Measurements from ENCODE around the gene RETREG1. TPM values are rescaled to one million over a fixed set of nuclear protein-coding genes. Genes with fewer than 3 reads are reported as not detected.

The RETREG1 gene
- total and polyA plus RNA-seq, 9 donors = 1.0 to 20.0 (median 4.0) TPM

GRCh38 chr5:16567365-16567764, 49.4 kb downstream of the RETREG1 start:
- Histone ChIP-seq H3K27me3 (no peaks in the 10 kb centered on the region), H3K4me1 (ENCODE audit: insufficient read depth) (no peaks in the 10 kb centered on the region), H3K9me3 (no peaks in the 10 kb centered on the region), H3K36me3 (no peaks in the 10 kb centered on the region), H3K27ac (no peak overlapping the region), H3K4me3 (no peak overlapping the region)
- no peak for DNase-seq
- 84 to 90% (median 85%) methylated on average over 3 of the region's 3 CpGs for WGBS, 3 donors
- TF ChIP-seq EP300 (IDR thresholded peaks at IDR 0.05) = no peak
- no peak for TF ChIP-seq POLR2A (IDR thresholded peaks at IDR 0.05)
- TF ChIP-seq CTCF (IDR thresholded peaks at IDR 0.05) = no peak
- intact Hi-C loops (cut with DNase I) = no loop called here

GRCh38 chr5:16565118-16565517, 51.7 kb downstream of the RETREG1 start:
- Histone ChIP-seq H3K9me3 (no peaks in the 10 kb centered on the region), H3K27ac (no peak overlapping the region), H3K27me3 (no peaks in the 10 kb centered on the region), H3K4me3 (no peak overlapping the region), H3K36me3 (no peaks in the 10 kb centered on the region), H3K4me1 (ENCODE audit: insufficient read depth) (no peaks in the 10 kb centered on the region)
- intact Hi-C loops (cut with DNase I) = no loop called here
- TF ChIP-seq EP300 (IDR thresholded peaks at IDR 0.05) = no peak
- TF ChIP-seq CTCF (IDR thresholded peaks at IDR 0.05) = no peak
- TF ChIP-seq POLR2A (IDR thresholded peaks at IDR 0.05) = no peak
- DNase-seq = no peak
- 79 to 84% (median 84%) methylated on average over 1 of the region's 1 CpG for WGBS, 3 donors

- DNase-seq = no peak
- Histone ChIP-seq H3K36me3 (no peaks in the 10 kb centered on the region), H3K27me3 (no peaks in the 10 kb centered on the region), H3K4me1 (ENCODE audit: insufficient read depth) (no peaks in the 10 kb centered on the region), H3K4me3 (no peak overlapping the region), H3K9me3 (no peaks in the 10 kb centered on the region), H3K27ac (no peak overlapping the region)
- 36 to 56% (median 50%) methylated on average over 5 of the region's 5 CpGs for WGBS, 3 donors
- TF ChIP-seq POLR2A (IDR thresholded peaks at IDR 0.05) (no peak), CTCF (IDR thresholded peaks at IDR 0.05) (no peak), EP300 (IDR thresholded peaks at IDR 0.05) (no peak)
- intact Hi-C loops (cut with DNase I) = no loop called here
Observed at GRCh38 chr5:16564248-16564867, 52.4 kb downstream of the RETREG1 start.

GRCh38 chr5:16563686-16564085, 53.1 kb downstream of the RETREG1 start:
- Histone ChIP-seq H3K9me3 (no peaks in the 10 kb centered on the region), H3K27ac (no peak overlapping the region), H3K36me3 (no peaks in the 10 kb centered on the region), H3K4me1 (ENCODE audit: insufficient read depth) (no peaks in the 10 kb centered on the region), H3K4me3 (no peak overlapping the region), H3K27me3 (no peaks in the 10 kb centered on the region)
- DNase-seq = no peak
- TF ChIP-seq EP300 (IDR thresholded peaks at IDR 0.05) (no peak), CTCF (IDR thresholded peaks at IDR 0.05) (no peak), POLR2A (IDR thresholded peaks at IDR 0.05) (no peak)
- intact Hi-C loops (cut with DNase I) = no loop called here
